Measurements from ENCODE around the gene ZP3. TPM values are rescaled to one million over a fixed set of nuclear protein-coding genes. Genes with fewer than 3 reads are reported as not detected.

The ZP3 gene
- total and polyA plus RNA-seq, 2 of the 13 experiments (the other 11 are each of a cell fraction or from before 2014, with no cell fraction given): not detected

GRCh38 chr7:76393116-76394031 is 31.4 kb upstream of the ZP3 start (continued):
- TF ChIP-seq ZNF407 (CRISPR knock-in tag; IDR thresholded peaks at IDR 0.05; ENCODE audit: not compliant biosample characterization): peak; percentile 71
- peak; percentile 67; the same call in 1 of the 2 replicates for TF ChIP-seq BORCS8-MEF2B (CRISPR knock-in tag; IDR thresholded peaks at IDR 0.05)
- peak; percentile 79 for TF ChIP-seq CCDC6 (CRISPR knock-in tag; IDR thresholded peaks at IDR 0.05)
- TF ChIP-seq CREB3 (CRISPR knock-in tag; IDR thresholded peaks at IDR 0.05): no peak; the same call in 1 of the 2 replicates
- TF ChIP-seq MED8 (CRISPR knock-in tag; IDR thresholded peaks at IDR 0.05; ENCODE audit: insufficient replicate concordance): no peak
- TF ChIP-seq SIX4 (CRISPR knock-in tag; IDR thresholded peaks at IDR 0.05): peak; percentile 45; the same call in 1 of the 2 replicates
- peak; percentile 79; the same call in 1 of the 2 replicates for TF ChIP-seq ZNF879 (CRISPR knock-in tag; IDR thresholded peaks at IDR 0.05)
- TF ChIP-seq ARID4A (CRISPR knock-in tag; IDR thresholded peaks at IDR 0.05; ENCODE audit: borderline replicate concordance): peak; percentile 88
- TF ChIP-seq GLI4 (CRISPR knock-in tag; IDR thresholded peaks at IDR 0.05; ENCODE audit: borderline replicate concordance): no peak
- 0 out of 2 replicates have a peak, but pooled peaks have one; percentile 37 for TF ChIP-seq ZBTB7A (CRISPR knock-in tag; IDR thresholded peaks at IDR 0.05)
- TF ChIP-seq LBX2 (CRISPR knock-in tag; IDR thresholded peaks at IDR 0.05; ENCODE audit: borderline replicate concordance): peak; percentile 94; the same call in 1 of the 2 replicates
- no peak for TF ChIP-seq NFYB (CRISPR knock-in tag; IDR thresholded peaks at IDR 0.05)
- TF ChIP-seq CHCHD3 (CRISPR knock-in tag; IDR thresholded peaks at IDR 0.05): peak; percentile 93; the same call in 1 of the 2 replicates
